Jurkat, Clone E6-1 (cell line): Measurements from ENCODE around the gene FOXB2. TPM values are rescaled to one million over a fixed set of nuclear protein-coding genes. Genes with fewer than 3 reads are reported as not detected.
A peak's percentile ranks its signal among the peaks of the same experiment; 100 is the strongest.
"Not testable (repeated sequence)": the region's sequence is repeated elsewhere in the genome, so short reads cannot be mapped to it uniquely, and the experiment has no call there.

Source experiments
- DNase-seq: peaks from one replicate; pipeline ENCODE4 v3.0.0-alpha.2; 2011; ENCODE audit warnings: low read depth, low spot score
- H3K4me3 ChIP-seq: 2 replicates; pipeline ENCODE4 v1.5.1; 2011; ENCODE audit warnings: mild to moderate bottlenecking, low read length, control low read depth, moderate library complexity
- polyA plus RNA-seq: library from polyadenylated mRNA; unstranded; fragments of >200 nt; gene quantifications from one replicate; pipeline ENCODE4 v1.2.1, GENCODE V29; 2012; ENCODE audit warnings: missing spikeins; ENCODE audit not compliant: insufficient read length, insufficient read depth

FOXB2 gene
- not detected for polyA plus RNA-seq

- DNase-seq = no peak
- no peak within 1 kb of the TSS for H3K4me3 ChIP-seq
Observed at GRCh38 chr9:77019236-77019925, at the start of gene FOXB2. Gene FOXB2 (plus strand): TSS chr9:77019655. CDS start chr9:77019655, 0 bp downstream.

DNA sequence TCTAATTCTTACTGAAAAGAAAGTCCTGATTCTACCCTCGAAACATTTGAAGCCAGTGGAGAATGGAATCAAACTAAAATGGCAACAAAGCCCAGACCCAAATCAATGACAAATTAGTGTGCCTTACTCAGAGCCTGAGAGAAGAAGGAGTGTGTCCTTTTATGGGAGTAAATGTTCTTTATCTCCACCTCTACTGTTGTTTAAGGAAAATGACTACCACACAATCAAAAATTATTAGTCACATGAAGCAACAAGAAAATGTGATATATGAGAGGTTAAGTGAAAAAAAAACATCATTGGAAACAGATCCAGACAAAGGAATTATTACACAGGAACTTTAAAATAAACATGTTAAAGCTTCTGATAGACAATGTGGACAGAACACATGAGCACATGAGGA lies 49.7 kb upstream of the FOXB2 start:
- H3K4me3 ChIP-seq = no peak overlapping the region
- no peak for DNase-seq

- not testable (repeated sequence) for H3K4me3 ChIP-seq, DNase-seq
Observed at GRCh38 chr9:76978831-76979230, 40.6 kb upstream of the FOXB2 start.

- no peak for DNase-seq
- no peak overlapping the region for H3K4me3 ChIP-seq
Observed at GRCh38 chr9:76980566-76980965, 38.9 kb upstream of the FOXB2 start.

GRCh38 chr9:76984486-76984885 lies 35.0 kb upstream of the FOXB2 start:
- no peak for DNase-seq
- H3K4me3 ChIP-seq = no peak overlapping the region

DNA sequence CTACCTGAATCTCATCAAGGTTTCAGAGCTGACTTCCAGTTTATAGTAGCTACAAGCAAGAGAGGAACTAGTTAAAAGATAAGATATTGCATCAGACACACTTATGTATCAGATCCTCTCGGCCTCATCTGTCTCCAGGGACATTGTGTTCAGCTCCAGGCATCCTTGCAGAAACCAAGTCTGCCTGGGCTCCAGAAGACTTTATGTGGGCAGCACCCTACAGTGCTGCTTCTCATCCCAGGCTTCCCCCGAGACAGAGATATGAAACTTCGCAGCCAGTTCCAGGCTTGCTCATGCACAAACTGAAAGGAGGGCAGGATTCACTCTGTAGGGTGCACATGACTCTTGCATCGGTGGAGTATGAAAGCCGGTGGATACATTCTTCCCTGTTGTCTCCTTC lies 33.9 kb upstream of the FOXB2 start:
- no peak overlapping the region for H3K4me3 ChIP-seq
- DNase-seq = no peak

GRCh38 chr9:76987594-76988200 lies 31.8 kb upstream of the FOXB2 start:
- H3K4me3 ChIP-seq = no peak overlapping the region
- peak; percentile 34 for DNase-seq

GRCh38 chr9:76988941-76989340 lies 30.5 kb upstream of the FOXB2 start:
- no peak overlapping the region for H3K4me3 ChIP-seq
- no peak for DNase-seq

GRCh38 chr9:76989501-76989900 lies 30.0 kb upstream of the FOXB2 start:
- H3K4me3 ChIP-seq = no peak overlapping the region
- DNase-seq = no peak

DNA sequence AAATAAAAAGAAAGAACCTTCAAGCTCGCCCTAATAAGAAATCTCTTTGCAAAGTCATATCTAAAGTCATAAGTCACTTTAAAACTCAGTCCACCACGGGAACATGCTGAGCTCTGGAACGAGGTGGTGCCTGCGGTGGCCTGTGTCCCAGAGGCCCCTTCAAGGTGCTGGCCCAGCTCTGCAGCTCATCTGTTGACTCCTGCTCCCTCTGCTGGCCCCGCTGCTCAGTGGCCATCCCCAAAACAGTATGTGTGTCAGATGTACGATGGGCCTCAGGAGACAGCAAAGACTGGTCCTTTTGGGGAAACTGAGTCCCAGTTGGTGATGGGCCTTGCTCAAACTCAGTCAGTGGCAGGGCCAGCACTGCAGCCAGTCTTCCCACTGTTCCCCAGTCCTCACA lies 22.8 kb upstream of the FOXB2 start:
- H3K4me3 ChIP-seq = no peak overlapping the region
- DNase-seq = peak; percentile 12

GRCh38 chr9:76999261-76999660 lies 20.2 kb upstream of the FOXB2 start:
- H3K4me3 ChIP-seq = no peak overlapping the region
- DNase-seq = no peak

DNA sequence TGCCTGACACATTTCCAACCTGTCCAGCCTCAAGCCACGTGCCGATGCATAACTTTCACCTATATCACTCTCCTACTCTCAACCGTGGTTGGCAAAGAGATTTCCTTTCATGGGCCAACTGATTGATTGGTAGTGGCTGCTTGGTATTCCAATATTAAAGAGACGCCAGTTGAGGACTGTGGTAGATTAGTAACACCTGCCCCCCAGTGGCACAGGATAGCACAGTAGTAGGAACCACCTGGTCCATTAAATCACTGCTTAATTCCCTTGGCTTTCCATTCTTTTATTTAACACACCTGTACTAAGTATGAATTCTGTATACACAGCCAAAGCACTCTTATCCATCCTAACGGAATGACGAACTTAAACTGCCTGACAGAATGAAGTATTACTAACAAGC lies 19.1 kb upstream of the FOXB2 start:
- no peak overlapping the region for H3K4me3 ChIP-seq
- no peak for DNase-seq

GRCh38 chr9:77003366-77003765 lies 16.1 kb upstream of the FOXB2 start:
- H3K4me3 ChIP-seq = no peak overlapping the region
- no peak for DNase-seq

GRCh38 chr9:77005216-77005615 lies 14.2 kb upstream of the FOXB2 start:
- no peak for DNase-seq
- no peak overlapping the region for H3K4me3 ChIP-seq

GRCh38 chr9:77010527-77010926 lies 8.9 kb upstream of the FOXB2 start:
- no peak for DNase-seq
- no peak overlapping the region for H3K4me3 ChIP-seq

DNA sequence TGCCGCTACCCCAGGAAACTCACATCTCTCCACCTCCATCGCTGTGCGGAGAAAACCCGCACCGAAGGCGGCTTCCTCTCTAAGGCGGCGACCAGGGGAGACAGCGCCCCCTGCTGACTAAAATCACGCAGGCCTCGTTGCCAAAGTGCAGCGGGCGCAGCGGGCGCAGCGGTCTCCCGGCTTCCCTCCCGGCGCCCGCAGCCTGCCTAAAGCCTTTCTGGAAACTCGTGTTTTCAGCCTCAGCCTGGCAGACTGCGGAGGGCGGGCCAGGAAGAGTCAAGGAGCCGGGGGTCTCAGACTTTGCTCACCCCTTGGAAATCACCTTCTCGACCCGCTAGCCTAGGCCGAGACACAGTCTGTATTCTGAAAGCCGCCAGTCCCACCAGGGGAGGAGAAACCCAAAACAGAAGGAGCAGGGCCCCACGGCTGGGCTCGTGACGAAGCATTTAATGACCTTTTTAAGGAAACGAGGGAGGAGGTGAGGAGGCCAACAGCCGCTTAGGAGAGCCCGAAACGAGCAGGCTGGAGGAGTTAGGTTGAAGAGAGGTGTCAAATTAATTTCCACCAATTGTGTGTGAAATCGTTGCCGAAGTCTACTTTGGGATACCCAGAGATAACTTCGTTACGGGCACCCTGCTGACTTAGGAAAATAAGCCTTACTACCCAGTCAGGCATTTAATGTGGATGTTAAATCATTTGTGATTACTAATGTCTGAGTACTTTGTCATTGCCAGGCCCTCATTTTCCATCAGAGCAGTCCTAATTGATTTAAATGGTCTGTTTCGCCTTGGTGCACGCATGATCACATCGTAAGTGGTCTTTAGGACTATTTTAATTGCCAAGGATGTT lies 7.3 kb upstream of the FOXB2 start:
- H3K4me3 ChIP-seq = no peak overlapping the region
- DNase-seq = peak; percentile 28

- no peak overlapping the region for H3K4me3 ChIP-seq
- no peak for DNase-seq
Observed at GRCh38 chr9:77013206-77013931, 6.1 kb upstream of the FOXB2 start.

DNA sequence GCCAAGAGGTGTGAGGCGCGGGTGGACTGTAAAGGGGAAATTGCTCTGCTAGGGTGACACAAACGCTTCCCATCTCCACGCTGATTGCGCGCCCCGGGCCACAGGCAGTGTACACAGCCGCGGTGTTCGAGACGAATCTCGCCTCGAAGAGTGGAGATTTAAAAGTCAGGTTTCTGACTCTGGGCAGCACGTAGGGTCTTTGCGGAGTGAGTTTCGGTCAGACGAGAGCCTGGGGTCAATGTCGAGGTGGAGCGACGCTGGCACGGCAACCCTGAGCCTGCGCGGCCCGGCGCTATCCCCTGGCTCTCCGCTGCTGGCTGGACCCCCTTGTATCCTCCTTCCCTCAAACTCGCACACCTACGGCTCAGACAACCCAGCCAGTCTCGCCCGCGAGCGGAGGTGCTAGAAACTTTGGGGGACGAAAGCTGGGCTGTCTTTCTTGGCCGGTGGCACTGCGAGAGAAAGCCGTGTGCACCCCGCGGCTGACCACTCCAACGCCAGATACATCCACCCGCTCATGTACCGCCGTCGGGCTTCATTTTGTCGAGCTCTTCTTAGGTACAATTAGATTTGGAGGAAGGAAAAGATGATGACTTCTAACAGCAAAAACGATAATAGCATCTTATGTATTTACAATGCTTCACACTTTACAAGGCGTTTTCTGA lies 5.4 kb upstream of the FOXB2 start:
- DNase-seq = no peak
- no peak overlapping the region for H3K4me3 ChIP-seq
